Measurements from ENCODE around the gene TSNAXIP1. TPM values are rescaled to one million over a fixed set of nuclear protein-coding genes. Genes with fewer than 3 reads are reported as not detected.
A peak's percentile ranks its signal among the peaks of the same experiment; 100 is the strongest.

TSNAXIP1 gene
- 0.39 TPM for total RNA-seq (2013)
- polyA plus RNA-seq (under 1 TPM in 1 of 3 donors, not detected in 2; 0.23 TPM), polyA minus RNA-seq (not detected in 2 replicates), total RNA-seq (0 to 0.37 (median 0.17) reads per million in 11 experiments)

- no peak for TF ChIP-seq CTCF (IDR thresholded peaks at IDR 0.05)
- Mint-ChIP-seq H3K4me1 (peaks cover 28% of the 10 kb centered on the region), H3K27ac (peak within 1 kb of the TSS; percentile 73 to 96 (median 94)), H3K36me3 (peaks cover 14 to 28% of the 10 kb centered on the region in 2 donors), H3K27me3 (ENCODE audit: low read depth in 3 of 3) (peaks cover under 1 to 2% (median 2%) of the 10 kb centered on the region in 3 donors), H3K4me3 (peak within 1 kb of the TSS; percentile 84 to 94), H3K9me3 (peaks cover 0 to 2% (median 0%) of the 10 kb centered on the region in 7 donors)
- peak within 1 kb of the TSS; percentile 90 for H3K9ac ChIP-seq (ENCODE audit: insufficient read depth, low read length, poor library complexity, severe bottlenecking)
- H3K4me2 ChIP-seq (replicated peaks; ENCODE audit: extremely low read depth, low read length, poor library complexity, severe bottlenecking), result peak within 1 kb of the TSS; percentile 100
- DNase-seq, result peak; percentile 98 to 99 (median 99)
- H4K20me1 ChIP-seq (ENCODE audit: insufficient read depth, low read length), result peaks cover 8% of the 10 kb centered on the region
- peaks cover 43% of the 10 kb centered on the region for H3K79me2 ChIP-seq (ENCODE audit: insufficient read depth, low read length)
- H3K27me3 ChIP-seq (ENCODE audit: control insufficient read depth in 2 of 2, insufficient read depth in 2 of 2, low read length in 2 of 2), result no peaks in the 10 kb centered on the region
- H3K9me3 ChIP-seq (replicated peaks in 1 of 2; ENCODE audit: control insufficient read depth in 1 of 2, insufficient read depth in 1 of 2, low read length in 2 of 2), result no peaks in the 10 kb centered on the region
- peak within 1 kb of the TSS; percentile 99 for H2AFZ ChIP-seq (ENCODE audit: insufficient read depth, low read depth, low read length, poor library complexity, severe bottlenecking)
- 1% methylated on average over 44 of the region's 54 CpGs for WGBS (ENCODE audit: insufficient coverage)
- peak within 1 kb of the TSS; percentile 76 to 97 (median 84) for H3K4me3 ChIP-seq (replicated peaks in 1 of 3; ENCODE audit: low read depth in 2 of 3, low read length in 3 of 3)
- intact Hi-C loops (cut with micrococcal nuclease), result loop anchor here (1.0 to 10.0 kb wide), 5 partner anchors 40 to 142 kb away; partner anchors contain the start of genes C16orf86 (in 2 of the 2), ENKD1 (in 2 of the 2), NUTF2 (in 2 of the 2) and ACD (in 1 of the 2)
- H3K4me1 ChIP-seq (ENCODE audit: control insufficient read depth in 1 of 2, insufficient read depth in 2 of 2, low read length in 2 of 2), result peaks cover 22 to 34% of the 10 kb centered on the region in 2 donors
- peak within 1 kb of the TSS; percentile 30 to 92 for H3K27ac ChIP-seq (ENCODE audit: low read depth in 1 of 2, low read length in 2 of 2)
- H3K36me3 ChIP-seq (replicated peaks in 1 of 2; ENCODE audit: control insufficient read depth in 1 of 2, insufficient read depth in 2 of 2, low read length in 2 of 2), result peaks cover 3 to 20% of the 10 kb centered on the region in 2 donors
Observed at GRCh38 chr16:67806428-67807147, at the start of gene TSNAXIP1, which contains the start of gene RANBP10. TSNAXIP1 (plus strand) TSS chr16:67806889; CDS start chr16:67807150, 261 bp downstream. RANBP10 (minus strand) TSS chr16:67806560; CDS start chr16:67806536, 24 bp downstream.

GRCh38 chr16:67758006-67758405 is 48.7 kb upstream of the TSNAXIP1 start:
- Mint-ChIP-seq H3K4me3 (no peak overlapping the region), H3K27ac (no peak overlapping the region), H3K36me3 (peaks cover 31 to 49% of the 10 kb centered on the region in 2 donors), H3K9me3 (no peaks in the 10 kb centered on the region), H3K4me1 (peaks cover 5% of the 10 kb centered on the region), H3K27me3 (ENCODE audit: low read depth in 3 of 3) (peaks cover 0 to 2% (median 0%) of the 10 kb centered on the region in 3 donors)
- no peak for DNase-seq
- H3K36me3 ChIP-seq (replicated peaks in 1 of 2; ENCODE audit: control insufficient read depth in 1 of 2, insufficient read depth in 2 of 2, low read length in 2 of 2), result peaks cover 16 to 51% of the 10 kb centered on the region in 2 donors
- H3K4me2 ChIP-seq (replicated peaks; ENCODE audit: extremely low read depth, low read length, poor library complexity, severe bottlenecking), result no peak overlapping the region
- H3K9me3 ChIP-seq (replicated peaks in 1 of 2; ENCODE audit: control insufficient read depth in 1 of 2, insufficient read depth in 1 of 2, low read length in 2 of 2), result no peaks in the 10 kb centered on the region
- no peak overlapping the region for H3K27ac ChIP-seq (ENCODE audit: low read depth in 1 of 2, low read length in 2 of 2)
- H4K20me1 ChIP-seq (ENCODE audit: insufficient read depth, low read length), result peaks cover 23% of the 10 kb centered on the region
- H3K27me3 ChIP-seq (ENCODE audit: control insufficient read depth in 2 of 2, insufficient read depth in 2 of 2, low read length in 2 of 2), result no peaks in the 10 kb centered on the region
- H3K9ac ChIP-seq (ENCODE audit: insufficient read depth, low read length, poor library complexity, severe bottlenecking), result no peak overlapping the region
- TF ChIP-seq CTCF (IDR thresholded peaks at IDR 0.05), result no peak
- no peak overlapping the region for H3K4me3 ChIP-seq (replicated peaks in 1 of 3; ENCODE audit: low read depth in 2 of 3, low read length in 3 of 3)
- H3K4me1 ChIP-seq (ENCODE audit: control insufficient read depth in 1 of 2, insufficient read depth in 2 of 2, low read length in 2 of 2), result no peaks in the 10 kb centered on the region
- WGBS (ENCODE audit: insufficient coverage), result 93% methylated on average over 3 of the region's 3 CpGs
- no peak overlapping the region for H2AFZ ChIP-seq (ENCODE audit: insufficient read depth, low read depth, low read length, poor library complexity, severe bottlenecking)
- H3K79me2 ChIP-seq (ENCODE audit: insufficient read depth, low read length), result no peaks in the 10 kb centered on the region
- intact Hi-C loops (cut with micrococcal nuclease), result no loop called here

Data from CD14-positive monocyte (primary cell).